Vagina (tissue), 2 donors: ENCODE data around the gene PRPF6.

ENCODE experiments used
- POLR2AphosphoS5 ChIP-seq, 2 donors: sonication (generic); formaldehyde crosslinking; IDR thresholded peaks; one replicate each; pipeline ENCODE4 v1.9.0; 2017; ENCODE audit warnings: antibody characterized with exemption in 2 of 2, mild to moderate bottlenecking in 2 of 2, low read depth in 1 of 2; ENCODE audit not compliant: insufficient read depth in 1 of 2
- TF ChIP-seq, protein P1 (sequence below), 3 experiments: fragments of 450-650 bp in 2 of 3; fragments of 200-600 bp in 1 of 3; sonication (generic) in 1 of 3; IDR thresholded peaks; one replicate each; pipeline ENCODE4 v1.5.1; 2017 to 2019; ENCODE audit warnings: antibody characterized with exemption in 3 of 3, mild to moderate bottlenecking in 2 of 3, moderate library complexity in 2 of 3

- no peak for TF ChIP-seq POLR2AphosphoS5 (IDR thresholded peaks at IDR 0.05; ENCODE audit: insufficient read depth in 1 of 2, low read depth in 1 of 2)
- TF ChIP-seq, protein P1, sequence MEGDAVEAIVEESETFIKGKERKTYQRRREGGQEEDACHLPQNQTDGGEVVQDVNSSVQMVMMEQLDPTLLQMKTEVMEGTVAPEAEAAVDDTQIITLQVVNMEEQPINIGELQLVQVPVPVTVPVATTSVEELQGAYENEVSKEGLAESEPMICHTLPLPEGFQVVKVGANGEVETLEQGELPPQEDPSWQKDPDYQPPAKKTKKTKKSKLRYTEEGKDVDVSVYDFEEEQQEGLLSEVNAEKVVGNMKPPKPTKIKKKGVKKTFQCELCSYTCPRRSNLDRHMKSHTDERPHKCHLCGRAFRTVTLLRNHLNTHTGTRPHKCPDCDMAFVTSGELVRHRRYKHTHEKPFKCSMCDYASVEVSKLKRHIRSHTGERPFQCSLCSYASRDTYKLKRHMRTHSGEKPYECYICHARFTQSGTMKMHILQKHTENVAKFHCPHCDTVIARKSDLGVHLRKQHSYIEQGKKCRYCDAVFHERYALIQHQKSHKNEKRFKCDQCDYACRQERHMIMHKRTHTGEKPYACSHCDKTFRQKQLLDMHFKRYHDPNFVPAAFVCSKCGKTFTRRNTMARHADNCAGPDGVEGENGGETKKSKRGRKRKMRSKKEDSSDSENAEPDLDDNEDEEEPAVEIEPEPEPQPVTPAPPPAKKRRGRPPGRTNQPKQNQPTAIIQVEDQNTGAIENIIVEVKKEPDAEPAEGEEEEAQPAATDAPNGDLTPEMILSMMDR (IDR thresholded peaks at IDR 0.05) = no peak
Measured at GRCh38 chr20:63951398-63952209, 29.3 kb upstream of the PRPF6 start.
